GM21526 (cell line): ENCODE measurements around the gene ERICH4.

Experiments used
- ATAC-seq: cut with Tn5 transposase; IDR thresholded peaks from one replicate; pipeline ENCODE4 v1.9.1; 2021; ENCODE audit warnings: moderate library complexity; ENCODE audit not compliant: unreplicated experiment, low FRiP score

The ERICH4 gene

GRCh38 chr19:41413947-41414346 lies 29.0 kb upstream of the ERICH4 start:
- ATAC-seq, result no peak

- ATAC-seq, result no peak
Observed at GRCh38 chr19:41414461-41414860, 28.5 kb upstream of the ERICH4 start.

GRCh38 chr19:41415154-41415571 lies 27.8 kb upstream of the ERICH4 start:
- ATAC-seq, result no peak

GRCh38 chr19:41416194-41416674 lies 26.7 kb upstream of the ERICH4 start:
- ATAC-seq, result no peak

- no peak for ATAC-seq
Observed at GRCh38 chr19:41420101-41420880, 22.7 kb upstream of the ERICH4 start.

GRCh38 chr19:41421314-41421713 lies 21.6 kb upstream of the ERICH4 start:
- ATAC-seq, result no peak

- ATAC-seq, result no peak
Observed at GRCh38 chr19:41421973-41422372, 21.0 kb upstream of the ERICH4 start.

GRCh38 chr19:41422456-41422855 lies 20.5 kb upstream of the ERICH4 start:
- no peak for ATAC-seq

- ATAC-seq, result no peak
Observed at GRCh38 chr19:41422955-41423354, 20.0 kb upstream of the ERICH4 start.

- ATAC-seq, result no peak
Observed at GRCh38 chr19:41424335-41425173, 18.4 kb upstream of the ERICH4 start.

GRCh38 chr19:41425174-41426115 lies 17.5 kb upstream of the ERICH4 start:
- no peak for ATAC-seq

GRCh38 chr19:41426116-41426841 lies 16.7 kb upstream of the ERICH4 start:
- ATAC-seq, result no peak

- no peak for ATAC-seq
Observed at GRCh38 chr19:41426952-41427646, 15.9 kb upstream of the ERICH4 start, which contains the start of gene B3GNT8. TSS of gene B3GNT8 (minus strand) at chr19:41427374. CDS start at chr19:41426778, 596 bp downstream.

- ATAC-seq, result no peak
Observed at GRCh38 chr19:41427647-41428480, 15.1 kb upstream of the ERICH4 start.

GRCh38 chr19:41428481-41428859 lies 14.5 kb upstream of the ERICH4 start:
- ATAC-seq, result no peak

- no peak for ATAC-seq
Observed at GRCh38 chr19:41430922-41431321, 12.0 kb upstream of the ERICH4 start.

GRCh38 chr19:41431426-41432386 lies 11.2 kb upstream of the ERICH4 start:
- ATAC-seq, result no peak
